GM18519 (cell line): ENCODE results near the gene SAT1.
A peak's percentile ranks its signal among the peaks of the same experiment; 100 is the strongest.
"Not testable (repeated sequence)": the region's sequence is repeated elsewhere in the genome, so short reads cannot be mapped to it uniquely, and the experiment has no call there.

ENCODE experiments used
- ATAC-seq: cut with Tn5 transposase; IDR thresholded peaks from one replicate; pipeline ENCODE4 v1.9.1; 2021; ENCODE audit warnings: mild to moderate bottlenecking, moderate library complexity; ENCODE audit not compliant: unreplicated experiment, low FRiP score

SAT1 gene

DNA sequence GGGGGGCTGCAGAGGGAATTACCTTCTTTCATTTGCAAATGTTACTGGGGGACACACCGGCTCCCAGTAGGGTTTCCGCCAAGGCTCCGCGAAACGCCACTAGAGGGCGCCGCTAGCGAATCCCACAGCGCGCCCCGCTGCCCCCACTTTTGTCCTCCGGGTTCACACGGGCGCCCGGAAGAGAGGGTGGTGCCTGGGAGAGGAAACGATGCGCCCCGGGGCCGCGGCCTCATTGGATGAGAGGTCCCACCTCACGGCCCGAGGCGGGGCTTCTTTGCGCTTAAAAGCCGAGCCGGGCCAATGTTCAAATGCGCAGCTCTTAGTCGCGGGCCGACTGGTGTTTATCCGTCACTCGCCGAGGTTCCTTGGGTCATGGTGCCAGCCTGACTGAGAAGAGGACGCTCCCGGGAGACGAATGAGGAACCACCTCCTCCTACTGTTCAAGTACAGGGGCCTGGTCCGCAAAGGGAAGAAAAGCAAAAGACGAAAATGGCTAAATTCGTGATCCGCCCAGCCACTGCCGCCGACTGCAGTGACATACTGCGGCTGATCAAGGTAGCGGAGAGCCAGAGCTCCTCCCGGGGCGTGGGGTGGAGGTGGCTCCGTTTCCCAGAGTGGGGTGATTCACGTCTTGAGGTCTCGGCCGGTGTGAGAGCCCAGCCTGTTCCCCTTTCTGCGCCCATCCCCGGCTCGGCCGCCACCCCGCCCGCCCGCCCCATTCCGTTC, at the start of gene SAT1:
Gene SAT1 (plus strand): TSS at position 311 of the 726 bp plus-strand sequence. CDS start 179 bp downstream, at position 490.
- peak; percentile 76 for ATAC-seq

DNA sequence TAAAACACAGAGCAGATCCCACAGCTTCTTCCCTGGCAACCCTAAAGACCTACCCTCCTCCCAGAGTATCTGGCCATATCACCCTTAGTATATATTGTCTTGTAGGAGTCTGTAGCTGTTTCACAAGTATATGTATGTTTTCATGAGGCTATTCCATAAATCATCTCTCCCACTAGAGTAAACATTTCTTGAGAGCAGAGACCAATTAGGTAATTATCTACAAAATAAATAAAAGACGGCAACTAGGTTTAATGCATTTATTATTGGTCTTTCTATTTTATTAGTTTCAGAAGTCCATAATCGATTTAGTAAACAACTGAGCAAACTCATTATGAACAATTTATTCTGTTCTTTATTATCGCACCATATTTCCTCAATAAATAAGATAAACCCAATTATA, 46.9 kb upstream of the SAT1 start:
- no peak for ATAC-seq

DNA sequence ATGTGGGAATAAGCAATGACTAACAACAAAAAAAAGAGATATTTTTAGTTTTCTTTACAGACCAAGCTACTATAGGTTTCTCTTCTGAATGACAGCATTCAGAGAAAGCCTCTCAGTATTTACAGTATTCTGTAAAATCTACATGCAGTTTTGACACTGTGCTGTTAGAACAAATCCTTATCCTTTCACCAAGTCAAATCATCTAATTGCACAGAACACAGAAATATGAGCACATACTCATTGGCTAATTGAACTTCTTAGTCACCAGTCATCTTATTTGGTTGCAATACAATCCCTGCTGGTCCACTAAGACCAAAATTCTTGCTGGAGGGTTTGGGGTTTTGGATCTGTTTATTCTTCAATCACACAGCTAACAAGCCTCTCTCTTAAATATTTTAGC, 45.6 kb upstream of the SAT1 start:
- ATAC-seq = no peak

DNA sequence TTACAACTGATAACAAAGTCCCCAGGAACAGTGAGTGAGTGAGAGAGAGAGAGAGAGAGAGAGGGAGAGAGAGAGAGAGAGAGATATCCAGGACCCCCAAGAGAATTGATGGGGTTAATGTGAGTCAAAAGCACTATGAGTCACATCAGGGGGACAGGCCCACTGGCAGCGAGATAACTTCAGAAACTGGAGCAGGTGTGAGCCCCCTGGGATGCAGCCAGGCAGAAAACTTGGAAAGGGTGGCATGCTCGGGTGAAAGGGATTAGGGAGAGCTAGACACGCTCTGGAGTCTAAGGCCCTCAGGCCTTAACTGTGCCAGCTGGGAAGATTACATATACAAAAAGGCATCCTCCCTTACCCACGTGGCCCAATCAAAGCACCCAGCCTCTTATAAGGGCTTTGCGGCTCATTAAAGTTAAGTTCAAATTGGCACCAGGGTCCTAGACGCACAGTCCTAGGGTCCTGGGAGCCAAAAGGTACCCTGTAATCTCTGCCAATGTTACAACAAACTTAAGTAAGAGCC, 40.7 kb upstream of the SAT1 start:
- no peak for ATAC-seq

DNA sequence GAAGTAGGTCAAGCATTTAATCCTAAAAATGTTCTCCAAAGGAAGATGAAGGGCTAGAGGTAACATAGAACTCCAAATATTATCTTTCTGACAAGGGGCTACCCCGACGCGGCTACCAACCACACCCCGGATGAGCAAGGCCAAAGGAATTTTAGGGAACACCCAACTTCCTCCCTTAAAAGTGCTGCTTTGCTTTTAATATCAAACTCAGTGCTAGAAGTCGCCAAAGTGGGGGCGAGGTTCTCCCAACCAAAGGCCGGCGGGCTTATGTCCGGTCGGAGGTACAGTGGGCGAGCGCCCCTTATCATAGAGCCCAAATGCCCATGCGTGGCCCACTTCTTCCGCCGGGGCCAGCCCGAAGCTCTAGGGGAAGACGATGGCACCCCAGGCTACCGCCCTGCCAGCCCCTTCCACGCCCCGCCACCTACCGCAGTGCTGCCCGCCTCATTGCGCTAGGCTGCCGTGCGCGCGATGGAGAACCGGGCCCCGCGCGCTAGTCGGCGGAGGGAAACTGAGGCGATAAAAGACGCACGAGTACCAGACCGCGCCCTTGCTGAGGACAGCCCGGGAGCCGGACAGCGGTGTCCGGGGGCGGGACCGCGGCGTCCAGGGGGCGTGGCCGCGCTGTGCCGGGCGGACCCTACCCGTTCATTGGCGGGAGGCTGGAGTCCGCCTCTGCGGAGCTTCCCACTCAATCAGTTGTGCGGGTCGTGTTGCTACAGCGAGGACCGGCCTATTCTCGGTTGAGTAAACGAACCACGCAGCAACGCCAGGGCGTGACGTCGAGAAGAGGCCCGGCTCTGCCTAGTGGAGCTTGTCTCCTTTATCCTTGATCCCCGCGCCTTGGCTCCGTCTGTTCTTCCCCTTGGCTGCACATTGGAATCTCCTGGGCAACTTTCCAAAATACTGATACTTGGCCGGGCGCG, 40.0 kb upstream of the SAT1 start, which contains the start of gene ACOT9:
Gene ACOT9 (minus strand): TSS at position 580 of the 926 bp plus-strand sequence. CDS start 132 bp downstream, at position 448.
- peak; percentile 85 for ATAC-seq

DNA sequence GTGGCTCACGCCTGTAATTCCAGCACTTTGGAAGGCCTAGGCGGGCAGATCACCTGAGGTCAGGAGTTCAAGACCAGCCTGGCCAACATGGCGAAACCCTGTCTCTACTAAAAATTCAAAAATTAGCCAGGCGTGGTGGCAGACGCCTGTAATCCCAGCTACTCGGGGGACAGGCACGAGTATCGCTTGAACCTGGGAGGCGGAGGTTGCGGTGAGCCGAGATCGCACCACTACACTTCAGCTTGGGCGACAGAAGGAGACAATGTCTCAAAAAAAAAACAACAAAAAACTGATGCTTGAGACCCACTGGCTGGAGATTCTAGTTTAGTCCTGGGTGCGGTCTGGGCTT, 39.4 kb upstream of the SAT1 start:
- ATAC-seq = not testable (repeated sequence)

DNA sequence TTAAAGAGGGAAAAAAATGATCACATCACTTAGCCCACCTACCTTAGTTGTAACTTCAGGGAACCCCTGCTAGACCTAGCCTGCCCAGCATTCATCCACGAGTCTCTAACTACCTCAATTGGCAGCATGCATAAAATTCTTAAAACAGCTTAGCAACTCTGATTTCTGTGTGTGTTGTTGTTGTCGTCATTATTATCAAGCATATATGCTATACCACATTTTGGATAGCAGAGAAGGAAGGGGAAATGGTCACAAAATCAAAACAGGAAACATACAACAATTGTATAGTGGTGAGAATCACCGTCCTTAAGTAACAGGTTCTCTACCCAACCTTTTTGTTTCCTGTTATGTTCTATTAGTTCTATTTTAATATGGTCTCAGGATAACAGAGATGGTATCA, 37.2 kb upstream of the SAT1 start:
- ATAC-seq = no peak

DNA sequence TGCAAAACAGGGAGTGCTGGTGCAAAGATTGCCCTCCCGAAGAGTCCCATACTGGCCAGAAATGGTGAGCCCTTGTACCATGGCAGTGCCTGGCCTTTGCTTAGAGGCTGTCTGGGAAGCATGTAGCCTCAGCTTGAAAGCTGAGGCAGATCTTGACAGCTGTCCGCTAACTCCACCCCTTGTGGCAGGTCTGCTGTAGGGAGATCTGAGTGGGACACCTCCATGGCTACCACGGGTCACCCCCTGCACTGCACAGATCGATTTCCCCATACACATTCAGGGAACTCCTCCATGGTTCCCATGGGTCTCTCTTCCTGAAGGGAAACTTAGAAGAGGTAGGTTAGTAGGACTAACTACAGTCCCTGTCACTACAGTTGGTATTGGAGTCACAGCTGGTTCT, 33.8 kb upstream of the SAT1 start:
- ATAC-seq = no peak

DNA sequence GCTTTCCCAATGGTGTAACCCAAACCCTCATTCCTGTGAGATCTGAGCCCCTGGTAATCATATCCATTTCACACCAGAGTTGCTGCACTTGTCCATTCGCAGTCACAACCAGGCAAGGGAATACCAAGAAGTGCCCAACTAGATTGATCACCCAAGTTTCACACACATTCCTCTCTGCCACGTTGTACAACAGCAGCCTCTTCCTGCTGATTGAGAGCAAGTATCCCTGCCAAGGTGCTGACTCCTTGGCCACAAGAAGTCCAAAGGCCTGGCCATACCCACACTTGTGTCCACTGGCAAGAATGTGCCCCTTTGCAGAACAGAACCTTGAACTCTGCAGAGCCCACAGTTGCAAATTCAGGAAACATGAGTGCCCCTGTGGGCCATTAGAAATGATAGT, 33.4 kb upstream of the SAT1 start:
- ATAC-seq = no peak

DNA sequence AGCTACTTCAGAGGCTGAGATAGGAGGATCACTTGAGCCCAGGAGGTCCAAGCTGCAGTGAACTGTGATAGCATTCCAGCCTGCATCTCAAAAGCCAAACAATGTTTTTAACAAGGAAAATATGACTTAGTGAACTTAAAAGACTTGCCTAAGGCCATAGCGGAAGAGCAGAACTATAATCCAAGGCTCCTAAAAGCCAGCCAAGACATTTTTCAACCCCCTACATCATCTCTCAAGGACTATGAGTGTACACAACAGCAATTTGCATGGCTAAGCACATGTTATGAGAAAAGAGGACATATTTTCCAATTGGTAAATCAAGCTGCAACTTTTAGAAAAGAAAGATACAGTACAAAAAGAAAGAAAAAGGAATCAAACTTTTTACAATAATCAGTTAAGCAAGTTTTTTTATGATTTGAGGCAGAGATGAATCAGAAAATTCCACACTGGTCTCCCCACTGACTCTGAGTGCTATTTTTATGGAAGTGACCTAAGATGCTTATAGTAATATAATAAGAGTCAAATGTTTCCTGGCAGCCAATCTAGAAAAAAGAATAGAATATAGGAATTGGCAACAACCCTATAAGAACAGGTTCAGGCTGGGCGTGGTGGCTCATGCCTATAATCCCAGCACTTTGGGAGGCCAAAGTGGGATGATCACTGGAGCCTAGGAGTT, 30.1 kb upstream of the SAT1 start:
- no peak for ATAC-seq

DNA sequence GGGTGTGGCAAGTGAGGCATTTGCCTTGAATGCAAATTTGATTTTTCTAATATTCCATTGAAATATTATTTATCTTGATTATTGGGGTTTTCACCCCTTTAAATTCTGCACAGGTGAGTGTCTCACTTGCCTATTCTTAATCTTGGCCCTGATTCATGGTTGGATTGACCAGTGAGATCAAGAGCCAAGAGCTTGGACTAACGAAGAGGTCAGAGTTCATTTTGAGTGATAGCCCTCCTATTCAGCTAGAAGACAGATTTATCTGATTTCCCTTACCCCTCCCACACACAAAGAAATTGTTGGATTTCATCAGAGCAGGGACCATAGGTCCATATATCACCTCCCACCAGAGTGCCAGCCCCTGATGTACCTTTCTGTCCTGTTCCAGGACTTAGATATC, 28.3 kb upstream of the SAT1 start:
- ATAC-seq = no peak

DNA sequence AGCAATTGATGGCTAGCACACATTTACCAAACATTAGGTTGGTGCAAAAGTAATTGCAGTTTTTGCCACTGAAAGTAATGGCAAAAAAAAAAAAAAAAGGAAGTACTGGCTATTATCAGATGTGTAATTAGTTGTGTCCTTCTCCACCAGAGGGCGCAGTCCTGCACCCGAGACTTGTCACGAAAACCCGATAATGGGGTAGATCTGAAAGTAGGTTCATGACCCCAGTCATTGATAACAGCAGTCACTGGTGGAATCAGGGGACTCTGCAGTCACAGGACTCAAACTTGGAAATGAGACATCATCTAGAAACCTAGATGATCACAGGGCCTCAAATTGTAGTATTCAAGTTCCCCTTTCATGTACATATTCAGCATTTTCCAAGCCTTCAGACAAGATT, 26.8 kb upstream of the SAT1 start:
- peak; percentile 72 for ATAC-seq

DNA sequence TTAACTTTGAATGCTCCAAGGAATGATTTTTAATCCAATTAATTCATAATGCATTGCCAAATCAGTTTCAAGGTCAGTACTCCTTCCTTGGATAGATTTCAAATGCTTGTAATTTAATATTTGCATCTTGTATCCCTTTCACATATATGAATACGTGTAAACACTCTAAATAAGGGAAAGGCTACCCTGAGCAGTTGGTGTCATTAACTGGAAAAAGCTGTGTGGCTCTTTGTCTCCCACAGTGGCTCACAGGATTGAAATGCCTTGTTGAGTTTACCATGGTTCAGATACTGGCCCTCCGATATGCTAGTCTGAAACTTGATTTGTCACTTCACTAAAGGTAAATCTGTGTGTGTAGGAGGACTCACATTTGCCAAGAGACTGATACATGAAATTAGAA, 23.2 kb upstream of the SAT1 start:
- ATAC-seq = no peak

DNA sequence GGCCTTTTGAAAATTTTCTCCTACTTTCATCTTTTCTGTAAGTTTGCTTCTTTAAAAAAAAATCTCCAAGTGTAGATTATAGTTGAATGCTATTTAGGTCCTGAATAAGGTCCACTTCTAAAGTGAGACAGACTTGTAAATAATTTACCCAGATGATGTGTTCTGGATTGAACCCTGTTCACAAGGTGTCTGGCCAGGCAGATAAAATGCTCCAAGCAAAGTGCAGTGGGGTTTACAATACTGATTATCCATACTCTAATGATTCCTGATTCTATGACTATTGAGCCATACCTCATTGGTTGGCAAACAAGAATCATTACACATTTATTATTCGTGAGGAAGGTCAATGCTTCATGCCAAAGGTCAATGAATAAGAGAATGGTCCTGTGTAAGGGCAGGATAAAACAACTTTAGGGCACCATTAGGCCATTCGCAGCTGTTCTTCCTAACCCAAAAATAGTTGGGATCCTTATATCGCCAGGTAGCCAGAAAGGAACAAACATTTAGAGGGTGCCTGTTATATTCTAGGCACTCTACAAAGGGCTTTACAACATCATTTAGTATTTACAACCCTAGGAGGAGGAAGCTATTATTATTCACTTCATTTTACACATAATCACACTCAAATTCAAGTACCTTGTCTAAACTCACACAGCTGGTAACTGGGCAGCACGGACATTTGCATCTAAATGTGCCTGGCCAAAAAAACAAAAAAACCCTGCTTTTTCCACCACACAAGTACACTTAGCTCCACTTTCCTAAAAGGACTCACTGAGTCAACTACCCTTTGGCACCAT, 18.6 kb upstream of the SAT1 start:
- ATAC-seq = no peak

DNA sequence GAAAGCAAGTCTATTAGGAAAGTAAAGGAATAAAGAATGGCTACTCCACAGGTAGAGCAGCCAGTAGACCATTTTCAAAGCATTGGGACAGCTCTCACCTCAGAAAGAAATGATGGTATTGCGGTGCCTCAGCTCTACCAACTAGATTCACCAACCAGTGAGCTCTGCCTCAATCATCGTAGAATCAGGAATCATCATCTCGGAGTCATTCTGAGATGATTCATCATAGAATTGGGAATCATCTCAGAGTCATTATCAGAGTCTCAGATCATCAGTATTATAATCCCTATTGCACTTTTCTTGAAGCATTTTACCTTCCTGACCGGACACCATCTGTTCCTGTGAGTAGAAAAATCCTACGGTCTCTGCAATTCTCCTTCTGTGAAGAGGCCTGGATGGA, 17.5 kb upstream of the SAT1 start:
- ATAC-seq = no peak

DNA sequence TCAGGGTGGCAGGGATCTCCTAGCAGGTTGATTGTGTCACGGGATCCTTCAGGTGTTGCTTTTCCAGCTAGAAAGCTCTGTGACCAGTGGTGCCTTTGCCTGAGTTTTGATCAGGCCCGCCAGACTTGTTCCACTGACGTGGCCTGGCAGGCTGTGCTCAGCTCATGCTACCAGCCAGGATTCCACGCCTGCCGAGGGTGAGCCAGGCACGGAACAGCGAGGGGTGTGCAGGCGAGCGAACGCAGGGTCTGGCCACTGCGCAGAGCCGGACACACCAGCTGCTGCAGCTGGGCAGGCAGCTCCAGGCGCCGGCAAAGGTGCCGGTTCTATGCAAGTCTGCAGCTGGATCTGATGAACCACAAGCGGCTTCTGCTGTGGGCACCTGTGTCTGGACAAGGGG, 17.1 kb upstream of the SAT1 start:
- no peak for ATAC-seq

DNA sequence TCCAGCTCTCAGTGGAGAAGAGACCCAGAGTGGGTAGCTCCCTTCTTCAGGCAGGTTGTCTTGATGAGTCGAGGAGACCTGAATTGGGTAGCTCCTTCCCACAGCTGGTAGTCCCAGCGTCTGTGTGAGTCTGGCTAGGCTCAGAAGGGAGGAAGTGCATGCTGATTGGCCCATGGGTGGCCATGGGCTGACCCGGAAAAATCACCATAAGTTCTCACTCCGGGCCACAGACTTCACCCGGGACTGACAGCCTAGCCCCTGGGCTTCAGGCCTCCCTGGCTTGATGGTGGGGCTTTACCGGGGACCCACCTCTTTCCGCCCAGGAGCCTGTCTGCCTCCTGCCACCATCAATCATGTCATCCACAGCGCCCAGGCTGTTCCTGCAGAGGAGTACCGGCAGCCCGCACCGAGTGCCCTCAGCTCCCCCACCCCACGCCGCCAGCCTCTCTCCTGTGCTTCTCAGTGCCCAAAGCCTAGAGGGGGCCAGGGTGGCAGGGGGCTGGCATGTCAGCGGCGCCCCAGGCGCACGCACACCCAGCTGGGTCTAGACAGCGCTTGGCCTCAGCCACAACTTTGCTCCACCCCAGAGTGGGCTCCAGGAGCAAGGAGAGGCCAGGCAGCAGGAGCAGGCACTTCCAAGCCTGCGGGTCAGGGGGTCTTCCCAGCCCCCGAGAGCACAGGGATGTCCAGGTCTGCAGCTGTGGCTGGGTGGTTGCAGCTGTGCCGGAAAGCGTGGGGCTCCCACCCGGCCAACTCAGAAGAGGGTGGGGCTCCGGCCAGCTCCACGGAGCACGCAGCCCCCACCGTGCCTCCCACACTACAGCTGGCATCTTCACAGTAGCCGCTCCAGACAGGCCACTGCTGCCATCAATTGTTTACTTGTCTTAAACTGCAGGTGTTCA, 16.1 kb upstream of the SAT1 start:
- ATAC-seq = no peak

DNA sequence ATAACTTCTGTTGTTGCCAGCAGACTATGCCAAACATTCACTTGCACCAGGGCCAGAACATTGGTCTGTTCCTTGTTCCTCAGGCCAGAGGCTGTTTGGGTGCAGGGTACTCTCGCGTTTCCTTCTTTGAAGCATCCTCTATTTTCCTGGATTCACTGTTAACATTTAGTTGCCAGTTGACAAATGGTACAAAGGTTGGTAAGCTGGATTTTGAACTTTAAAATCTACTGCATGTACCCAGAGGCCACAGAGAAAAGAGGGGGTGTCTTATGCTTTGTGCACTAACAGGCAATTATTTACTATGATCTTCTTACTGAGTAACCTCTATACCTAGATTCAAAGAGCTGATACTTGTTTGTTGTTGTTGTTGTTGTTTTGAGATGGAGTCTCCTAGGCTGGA, 12.8 kb upstream of the SAT1 start:
- ATAC-seq = no peak

DNA sequence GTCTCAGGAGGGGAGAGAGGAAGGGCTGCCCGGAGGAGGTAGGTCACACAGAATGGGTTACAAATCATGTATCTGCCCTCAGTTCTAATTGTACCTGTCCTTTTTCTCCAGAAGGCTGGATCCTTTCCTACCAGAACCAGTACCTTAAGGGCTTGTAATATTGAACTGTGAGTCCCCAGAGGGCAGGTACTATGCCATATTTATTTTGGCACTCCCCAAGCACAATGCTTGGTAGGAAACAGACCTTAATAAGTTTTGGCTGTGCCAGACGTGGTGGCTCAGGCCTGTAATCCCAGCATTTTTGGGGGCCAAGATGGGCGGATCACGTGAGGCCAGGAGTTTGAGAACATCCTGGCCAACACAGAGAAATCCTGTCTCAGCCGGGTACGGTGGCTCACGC, 11.9 kb upstream of the SAT1 start:
- ATAC-seq = not testable (repeated sequence)
